ENCODE results near the gene SBNO1. TPM values are rescaled to one million over a fixed set of nuclear protein-coding genes. Genes with fewer than 3 reads are reported as not detected.

SBNO1 gene
- total and polyA plus RNA-seq, 2 donors (not counting 1 experiment from before 2014, with no cell fraction given), result 5.9 to 47.5 TPM

DNA sequence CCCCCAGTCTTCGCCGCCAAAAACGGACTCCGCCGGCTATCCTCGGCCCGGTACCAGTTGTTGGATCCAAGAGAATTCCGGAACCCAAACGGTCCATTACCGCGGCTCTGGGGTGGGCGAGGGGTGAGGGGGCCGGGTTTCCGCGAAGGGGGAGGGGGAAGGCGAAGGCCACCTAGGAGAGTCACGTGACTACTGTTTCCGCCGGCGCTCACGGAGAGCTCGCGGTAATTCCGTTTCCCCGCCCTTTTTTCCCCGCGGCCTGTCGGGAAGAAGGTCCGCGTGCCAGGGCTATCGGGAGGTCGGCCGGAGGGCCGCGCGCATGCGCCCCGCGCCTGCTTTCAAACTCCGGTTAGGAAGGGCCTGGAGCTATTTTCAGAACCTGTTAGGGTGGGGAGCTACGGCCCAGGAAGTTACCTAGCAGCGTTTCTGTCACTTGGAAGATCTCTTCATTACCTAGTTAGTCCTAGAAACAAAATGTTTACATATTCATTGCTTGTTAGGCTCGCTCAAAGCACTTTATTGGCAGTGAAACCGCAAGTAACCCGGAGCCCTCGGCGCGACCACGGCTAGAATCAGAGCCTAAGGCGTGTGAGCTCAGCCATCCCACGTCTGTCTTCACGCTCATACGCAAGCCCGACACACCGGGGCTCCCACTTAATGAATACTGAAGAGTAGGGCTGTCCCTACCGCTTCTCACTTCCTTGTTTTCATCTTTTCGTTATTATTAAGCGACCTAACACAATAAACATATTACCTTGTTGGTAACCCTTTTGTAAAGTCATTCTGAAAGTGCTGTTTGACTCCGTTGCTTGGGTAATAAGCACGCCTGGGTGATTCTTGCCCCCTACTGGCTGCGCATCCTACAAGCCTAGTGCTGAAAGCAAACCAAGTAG lies 624 bp upstream of the SBNO1 start:
- H3K9me3 Mint-ChIP-seq (ENCODE audit: insufficient read depth), result no peaks in the 10 kb centered on the region
- peak overlapping the region; percentile 76 for H3K9ac ChIP-seq (ENCODE audit: low read length)
- under 1% methylated on average over 52 of the region's 61 CpGs for WGBS (ENCODE audit: insufficient coverage)
- H3K4me3 ChIP-seq (ENCODE audit: control extremely low read depth in 1 of 5, extremely low read depth in 1 of 5, insufficient read depth in 1 of 5, low read depth in 2 of 5, low read length in 4 of 5), result peak overlapping the region; percentile 68 to 90 (median 80)
- peak; percentile 99 for DNase-seq
- H4K20me1 ChIP-seq (ENCODE audit: control insufficient read depth, insufficient read depth, low read length, poor library complexity, severe bottlenecking), result peaks cover 36% of the 10 kb centered on the region
- H3K27ac ChIP-seq (ENCODE audit: low read length in 2 of 2), result peak overlapping the region; percentile 99
- no peaks in the 10 kb centered on the region for H3K9me3 ChIP-seq (ENCODE audit: control extremely low read depth in 1 of 3, control insufficient read depth in 2 of 3, insufficient read depth in 1 of 3, low read length in 2 of 3)
- no peak for TF ChIP-seq EZH2 (IDR thresholded peaks at IDR 0.05; ENCODE audit: borderline replicate concordance, insufficient read depth, low read depth, low read length, poor library complexity, severe bottlenecking)
- TF ChIP-seq, protein P1, sequence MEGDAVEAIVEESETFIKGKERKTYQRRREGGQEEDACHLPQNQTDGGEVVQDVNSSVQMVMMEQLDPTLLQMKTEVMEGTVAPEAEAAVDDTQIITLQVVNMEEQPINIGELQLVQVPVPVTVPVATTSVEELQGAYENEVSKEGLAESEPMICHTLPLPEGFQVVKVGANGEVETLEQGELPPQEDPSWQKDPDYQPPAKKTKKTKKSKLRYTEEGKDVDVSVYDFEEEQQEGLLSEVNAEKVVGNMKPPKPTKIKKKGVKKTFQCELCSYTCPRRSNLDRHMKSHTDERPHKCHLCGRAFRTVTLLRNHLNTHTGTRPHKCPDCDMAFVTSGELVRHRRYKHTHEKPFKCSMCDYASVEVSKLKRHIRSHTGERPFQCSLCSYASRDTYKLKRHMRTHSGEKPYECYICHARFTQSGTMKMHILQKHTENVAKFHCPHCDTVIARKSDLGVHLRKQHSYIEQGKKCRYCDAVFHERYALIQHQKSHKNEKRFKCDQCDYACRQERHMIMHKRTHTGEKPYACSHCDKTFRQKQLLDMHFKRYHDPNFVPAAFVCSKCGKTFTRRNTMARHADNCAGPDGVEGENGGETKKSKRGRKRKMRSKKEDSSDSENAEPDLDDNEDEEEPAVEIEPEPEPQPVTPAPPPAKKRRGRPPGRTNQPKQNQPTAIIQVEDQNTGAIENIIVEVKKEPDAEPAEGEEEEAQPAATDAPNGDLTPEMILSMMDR (IDR thresholded peaks at IDR 0.05), result peak; percentile 84
- peak overlapping the region; percentile 87 for H3K4me3 Mint-ChIP-seq
- peak overlapping the region; percentile 86 for H3K4me2 ChIP-seq (replicated peaks; ENCODE audit: low read depth, low read length, poor library complexity, severe bottlenecking)
- peaks cover 16% of the 10 kb centered on the region for H3K4me1 Mint-ChIP-seq
- peaks cover 17 to 23% of the 10 kb centered on the region in 2 donors for H3K4me1 ChIP-seq (ENCODE audit: control insufficient read depth in 2 of 2, insufficient read depth in 2 of 2, low read length in 2 of 2)
- H3K27me3 Mint-ChIP-seq, result no peaks in the 10 kb centered on the region
- no peaks in the 10 kb centered on the region for H3K27me3 ChIP-seq (replicated peaks in 1 of 4; ENCODE audit: control extremely low read depth in 1 of 4, control insufficient read depth in 3 of 4, insufficient read depth in 4 of 4, low read length in 3 of 4)
- intact Hi-C loops (cut with micrococcal nuclease), result loop anchor here (1.0 to 2.0 kb wide), 11 partner anchors 19 to 864 kb away; partner anchors contain the start of genes CDK2AP1, DDX55, KMT5A and MPHOSPH9
- POLR2A ChIA-PET, result interaction anchor here (0.6 to 2.6 kb wide), 16 partner anchors 17 to 393 kb away, joined by 3 to 16 read pairs (median 6); partner anchors contain the start of genes DDX55, KMT5A, MPHOSPH9 and MTRFR
- H3K79me2 ChIP-seq (ENCODE audit: control insufficient read depth, insufficient read depth, low read length), result peaks cover 44% of the 10 kb centered on the region
- H2AFZ ChIP-seq (ENCODE audit: insufficient read depth, low read depth, low read length, poor library complexity, severe bottlenecking), result peak overlapping the region; percentile 81
- CTCF ChIA-PET, result interaction anchor here (0.9 to 3.0 kb wide), 14 partner anchors 16 to 252 kb away, joined by 3 to 17 read pairs (median 6); partner anchors contain the start of genes DDX55, KMT5A, RILPL2 and SNRNP35
- H3K27ac Mint-ChIP-seq, result peak overlapping the region; percentile 95
- peak; percentile 70 for ATAC-seq (ENCODE audit: low read depth)
- H3K36me3 ChIP-seq (replicated peaks in 1 of 2; ENCODE audit: control extremely low read depth in 1 of 2, control insufficient read depth in 1 of 2, extremely low read depth in 1 of 2, insufficient read depth in 2 of 2, low read length in 1 of 2), result peaks cover 0 to 1% of the 10 kb centered on the region in 2 experiments
